Measurements from ENCODE around the gene FAU. TPM values are rescaled to one million over a fixed set of nuclear protein-coding genes. Genes with fewer than 3 reads are reported as not detected.
A peak's percentile ranks its signal among the peaks of the same experiment; 100 is the strongest.

The FAU gene
- total RNA-seq, 1 experiment from 2014 or later: 835 TPM

DNA sequence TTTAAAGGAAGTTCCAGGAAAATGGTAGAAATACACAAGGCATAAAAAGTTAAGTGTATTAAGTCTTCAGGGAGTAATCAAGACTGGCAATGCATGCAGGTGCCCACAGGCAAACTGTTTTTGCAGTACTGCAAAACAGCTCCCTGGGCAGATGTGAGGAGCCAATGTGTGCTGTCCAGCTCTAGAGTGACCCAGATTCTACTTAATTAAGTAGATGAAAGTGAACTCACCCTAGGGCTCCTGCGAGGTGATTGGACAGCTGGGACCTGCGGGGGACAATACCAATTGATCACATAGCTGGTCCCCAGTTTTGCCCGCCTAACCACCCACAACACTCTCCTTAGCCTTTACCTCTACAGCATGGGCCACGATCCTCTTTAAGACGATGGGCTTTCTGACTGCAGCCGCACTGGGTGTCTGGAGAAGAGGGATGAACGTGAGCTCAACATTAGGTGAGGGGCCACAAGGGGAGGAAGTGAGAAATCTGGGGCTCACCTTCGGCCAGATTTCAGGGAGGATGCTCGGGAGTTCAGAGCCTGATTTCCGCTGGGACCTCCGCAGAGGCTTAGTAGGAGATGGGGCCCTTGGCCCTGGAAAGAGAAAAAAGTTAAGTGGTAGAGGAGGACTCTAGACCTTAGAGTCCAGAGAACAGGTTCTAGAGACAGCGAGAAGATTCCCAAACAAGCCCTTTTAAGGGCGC is 38.6 kb downstream of the FAU start:
- peak; percentile 26 for DNase-seq (ENCODE audit: low spot score)

DNA sequence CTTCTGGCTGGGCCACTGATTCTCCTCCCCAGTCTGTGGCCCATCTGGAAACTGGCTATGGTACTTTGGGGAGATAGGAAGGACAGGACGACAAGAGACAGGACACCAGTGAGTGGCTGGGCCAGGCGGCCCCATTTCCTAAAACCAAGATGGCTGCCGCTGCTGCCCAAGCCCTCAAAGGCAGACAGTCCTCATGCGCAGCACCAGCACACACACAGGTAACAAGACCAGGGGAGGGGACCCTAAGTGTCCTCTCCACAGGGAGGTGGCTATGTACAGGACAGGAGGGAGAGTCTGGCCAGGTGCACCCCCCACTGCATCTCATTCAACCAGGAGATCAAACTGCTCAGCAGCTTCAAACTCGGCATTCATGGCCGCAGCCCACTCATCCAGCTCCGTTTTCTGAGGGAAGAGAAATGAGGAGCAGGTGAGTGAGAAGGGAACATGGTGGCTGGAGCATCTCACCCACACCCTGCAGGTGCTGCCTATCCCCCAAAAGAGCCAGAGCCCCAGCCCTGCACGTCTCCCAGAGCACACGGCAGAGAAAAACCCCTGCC is 43.1 kb downstream of the FAU start:
- DNase-seq (ENCODE audit: low spot score): no peak

DNA sequence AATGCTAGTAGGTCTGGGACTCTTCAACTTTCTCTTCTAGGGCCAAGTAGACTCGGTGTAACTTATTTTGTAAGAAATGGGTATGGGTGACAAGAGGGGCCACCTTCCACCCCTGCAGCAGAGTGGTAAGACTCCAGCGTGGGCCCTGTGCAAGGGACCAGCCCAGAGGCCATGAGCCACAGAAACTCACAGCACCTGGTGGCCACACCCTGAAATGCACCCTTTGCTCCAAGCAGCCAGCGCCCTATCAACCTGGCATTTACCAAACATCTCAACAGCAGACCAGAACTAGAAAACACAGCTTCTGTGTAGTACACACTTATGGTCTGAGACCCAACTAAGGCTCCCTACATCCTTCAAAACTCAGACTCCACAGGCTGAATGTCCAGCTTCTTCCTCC is 43.8 kb downstream of the FAU start:
- peak; percentile 78 for DNase-seq (ENCODE audit: low spot score)

DNA sequence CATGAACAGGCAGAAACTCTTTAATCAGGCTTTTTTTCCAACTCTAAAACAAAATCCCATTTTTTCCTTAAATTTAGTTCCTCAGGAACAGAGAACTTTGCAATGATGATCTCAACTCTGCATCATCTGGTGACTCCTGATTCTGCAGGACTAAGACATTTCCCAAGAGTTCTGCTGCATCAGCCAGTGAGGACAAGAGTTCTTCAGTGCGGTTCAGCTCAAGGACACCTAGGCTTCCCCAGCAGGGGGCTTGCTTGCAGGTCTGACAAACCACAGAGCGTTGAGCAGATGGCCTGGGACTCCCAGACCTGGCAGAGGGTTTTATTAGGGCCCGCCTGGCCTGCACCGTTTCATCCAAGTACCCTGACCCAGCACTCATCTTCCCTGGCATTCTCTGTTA is 44.5 kb downstream of the FAU start:
- no peak for DNase-seq (ENCODE audit: low spot score)

DNA sequence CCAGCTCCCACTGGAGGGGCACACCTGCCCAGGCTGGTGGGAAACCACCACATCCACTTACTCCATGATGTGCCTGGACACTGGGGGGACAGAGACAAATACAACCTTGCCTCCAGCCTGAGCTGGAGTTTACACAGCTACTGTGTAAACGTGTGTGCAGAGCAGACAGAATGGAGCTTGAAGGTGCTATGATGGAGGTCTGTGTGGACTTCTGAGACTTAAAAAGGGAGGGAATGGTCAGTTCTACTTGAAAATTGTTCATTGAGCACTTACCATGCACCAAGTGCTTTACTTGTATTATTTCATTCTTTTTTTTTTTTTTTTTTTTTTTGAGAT is 49.3 kb downstream of the FAU start:
- no peak for DNase-seq (ENCODE audit: low spot score)

DNA sequence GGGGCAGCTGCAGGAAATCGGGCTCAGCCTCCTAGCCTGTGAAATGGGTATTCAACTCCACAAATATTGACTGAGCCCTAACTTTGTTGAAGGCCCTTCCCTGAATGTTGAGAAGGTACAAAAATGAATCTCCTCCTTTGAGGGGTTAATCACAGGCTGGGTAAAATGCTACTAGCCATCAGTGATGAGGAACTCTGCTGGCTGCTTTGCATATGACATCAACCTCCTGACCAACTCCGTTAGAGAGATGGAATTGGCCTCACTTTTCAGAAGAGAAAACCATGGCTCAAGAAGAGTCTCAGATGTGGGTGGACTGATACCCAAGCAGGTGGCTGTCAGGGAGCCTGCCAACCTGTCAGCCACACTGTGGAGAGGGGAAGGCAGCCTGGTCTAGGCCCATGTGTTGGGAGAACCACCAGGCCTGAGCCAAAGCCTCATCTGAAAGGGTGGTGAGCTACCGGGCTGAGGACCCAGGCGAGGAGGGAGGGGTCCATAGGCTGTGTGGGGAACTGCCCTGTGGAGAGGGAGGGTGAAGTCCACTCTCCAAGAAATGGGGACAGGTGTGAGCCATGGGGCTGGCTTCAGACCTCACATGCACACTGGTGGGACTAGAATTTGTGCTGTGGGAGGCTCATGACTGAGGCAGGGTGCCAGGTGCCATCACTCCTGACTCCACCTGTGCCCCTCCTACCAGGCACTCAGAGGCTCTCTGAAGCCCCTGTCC is 49.9 kb downstream of the FAU start:
- DNase-seq (ENCODE audit: low spot score): no peak

Small RNA genes within 50 kb of the gene (small RNA-seq; reads per million reads assigned to genes)
- not detected for gene HIGD1AP10
- gene PDCL2P2: not detected
- gene RNU2-23P: 56.4 reads per million, percentile 96 among the genes with 10 or more reads in this experiment

Other genes starting within 250 kb of the FAU start
- gene EHD1, start 243.5 kb downstream of the FAU start, total RNA-seq (2014; rRNA removed; shearing (Covaris generic)): 118 and 123 TPM in 2 replicates
- gene ATG2A, start 204.9 kb downstream of the FAU start, total RNA-seq (2014; rRNA removed; shearing (Covaris generic)): 47.1 and 50.5 TPM in 2 replicates
- gene PPP2R5B, start 197.4 kb downstream of the FAU start, total RNA-seq (2014; rRNA removed; shearing (Covaris generic)): 7.9 and 8.9 TPM in 2 replicates
- gene GPHA2, start 186.2 kb downstream of the FAU start, total RNA-seq (2014; rRNA removed; shearing (Covaris generic)): not detected in 2 replicates
- gene MAJIN, start 150.0 kb downstream of the FAU start, total RNA-seq (2014; rRNA removed; shearing (Covaris generic)): not detected in 2 replicates
- 1.6 and 2.5 TPM in 2 replicates for gene BATF2, start 125.2 kb downstream of the FAU start, total RNA-seq (2014; rRNA removed; shearing (Covaris generic))
- gene ARL2, start 108.0 kb downstream of the FAU start, total RNA-seq (2014; rRNA removed; shearing (Covaris generic)): 103 and 104 TPM in 2 replicates
- 26.5 and 36.1 TPM in 2 replicates for gene SNX15, start 94.7 kb downstream of the FAU start, total RNA-seq (2014; rRNA removed; shearing (Covaris generic))
- gene SAC3D1, start 80.9 kb downstream of the FAU start, total RNA-seq (2014; rRNA removed; shearing (Covaris generic)): 52.4 and 52.5 TPM in 2 replicates
- 0.08 and 1.9 TPM in 2 replicates for gene NAALADL1, start 63.6 kb downstream of the FAU start, total RNA-seq (2014; rRNA removed; shearing (Covaris generic))
- 66.1 and 72.1 TPM in 2 replicates for gene CDCA5, start 38.1 kb downstream of the FAU start, total RNA-seq (2014; rRNA removed; shearing (Covaris generic))
- 124 and 128 TPM in 2 replicates for gene ZFPL1, start 37.9 kb downstream of the FAU start, total RNA-seq (2014; rRNA removed; shearing (Covaris generic))
- 549 and 628 TPM in 2 replicates for gene VPS51, start 25.9 kb downstream of the FAU start, total RNA-seq (2014; rRNA removed; shearing (Covaris generic))
- 84.4 and 113 TPM in 2 replicates for gene TM7SF2, start 10.3 kb downstream of the FAU start, total RNA-seq (2014; rRNA removed; shearing (Covaris generic))
- gene ZNHIT2, start 4.4 kb downstream of the FAU start, total RNA-seq (2014; rRNA removed; shearing (Covaris generic)): 104 and 115 TPM in 2 replicates
- 153 and 200 TPM in 2 replicates for gene MRPL49, start 187 bp upstream of the FAU start, total RNA-seq (2014; rRNA removed; shearing (Covaris generic))
- 21.7 and 32.1 TPM in 2 replicates for gene SYVN1, start 12.4 kb upstream of the FAU start, total RNA-seq (2014; rRNA removed; shearing (Covaris generic))
- not detected in 2 replicates for gene SPDYC, start 48.1 kb upstream of the FAU start, total RNA-seq (2014; rRNA removed; shearing (Covaris generic))
- 594 and 654 TPM in 2 replicates for gene CAPN1, start 59.8 kb upstream of the FAU start, total RNA-seq (2014; rRNA removed; shearing (Covaris generic))
- gene POLA2, start 139.8 kb upstream of the FAU start, total RNA-seq (2014; rRNA removed; shearing (Covaris generic)): 24.8 and 27.5 TPM in 2 replicates
- gene CDC42EP2, start 192.7 kb upstream of the FAU start, total RNA-seq (2014; rRNA removed; shearing (Covaris generic)): 30.9 and 36.5 TPM in 2 replicates
- 28.8 and 30.2 TPM in 2 replicates for gene DPF2, start 211.7 kb upstream of the FAU start, total RNA-seq (2014; rRNA removed; shearing (Covaris generic))
- 2.9 and 3.0 TPM in 2 replicates for gene TIGD3, start 232.6 kb upstream of the FAU start, total RNA-seq (2014; rRNA removed; shearing (Covaris generic))

All from HT-29 (cell line).